ENCODE results near the gene LCP2.

LCP2 gene

DNA sequence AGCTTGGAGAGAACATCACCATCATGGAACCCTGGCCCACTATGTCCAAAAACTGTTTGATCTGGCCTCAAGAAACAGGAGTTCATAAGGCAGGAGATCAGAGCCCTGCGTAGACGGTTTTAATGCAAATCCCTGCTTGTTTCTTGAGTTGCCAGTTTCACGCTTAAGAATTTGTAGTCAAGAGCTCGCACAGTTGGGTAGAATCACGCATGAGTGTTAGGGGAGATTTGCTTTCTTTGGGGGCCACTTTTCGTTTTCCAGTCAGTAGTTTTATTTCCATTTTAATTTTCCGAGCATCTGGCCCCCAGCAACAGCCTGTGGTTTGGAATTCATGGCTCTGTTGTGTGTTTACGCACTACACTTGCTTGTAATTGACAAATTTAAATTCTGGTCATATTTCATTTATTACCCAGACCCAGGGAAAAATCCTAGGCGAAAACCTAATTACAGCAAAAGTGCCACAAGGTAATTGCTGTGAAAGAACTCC lies 71.4 kb downstream of the LCP2 start:
- no peaks in the 10 kb centered on the region for H3K9me3 Mint-ChIP-seq
- no peaks in the 10 kb centered on the region for H3K27me3 Mint-ChIP-seq (ENCODE audit: low read depth)
- H3K36me3 Mint-ChIP-seq (ENCODE audit: low read depth), result no peaks in the 10 kb centered on the region
- DNase-seq (ENCODE audit: low spot score), result no peak
- H3K27ac Mint-ChIP-seq, result no peak overlapping the region
- H3K4me3 Mint-ChIP-seq, result no peak overlapping the region
- H3K4me1 Mint-ChIP-seq (ENCODE audit: low read depth), result peaks cover 3% of the 10 kb centered on the region

DNA sequence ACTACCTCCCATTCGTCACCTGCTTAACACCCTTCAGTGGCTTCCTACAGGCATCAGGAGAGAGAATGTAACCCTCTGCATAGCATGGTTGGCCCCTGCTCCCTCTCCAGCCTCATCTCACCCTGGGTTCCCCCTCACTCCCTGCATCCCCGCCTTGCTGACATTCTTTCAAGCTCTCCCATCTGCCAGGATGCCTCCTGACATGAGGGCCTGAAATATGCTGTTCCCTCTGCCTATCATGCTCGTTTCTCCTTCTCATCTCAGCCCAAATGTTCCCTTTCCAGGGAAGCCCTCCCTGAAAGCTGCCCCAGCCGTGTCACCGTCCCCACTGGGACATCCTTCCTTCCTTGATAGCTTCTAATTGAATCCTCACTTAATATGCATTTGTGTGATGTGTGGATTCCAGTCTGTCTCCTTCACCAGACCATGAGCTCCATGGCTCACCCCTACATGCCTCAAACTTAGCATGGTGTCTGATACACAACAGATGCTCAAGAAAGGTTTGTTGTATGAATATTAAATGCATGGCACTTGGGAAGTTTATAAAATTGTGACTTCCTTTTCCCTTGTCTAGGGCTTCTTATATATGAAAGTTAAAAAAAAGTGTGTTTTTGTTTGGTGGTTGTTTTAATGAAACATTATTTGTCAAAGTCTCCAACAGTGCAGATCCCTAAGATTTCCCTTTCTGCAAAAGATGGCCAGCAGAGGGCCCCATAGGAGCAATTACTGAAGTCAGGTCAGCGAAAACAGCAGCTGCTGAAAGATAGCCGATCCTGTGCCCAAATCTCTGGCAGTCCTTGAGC lies 72.0 kb downstream of the LCP2 start:
- DNase-seq (ENCODE audit: low spot score), result peak; percentile 48
- Mint-ChIP-seq H3K4me1 (ENCODE audit: low read depth) (peaks cover 3% of the 10 kb centered on the region), H3K27me3 (ENCODE audit: low read depth) (no peaks in the 10 kb centered on the region), H3K36me3 (ENCODE audit: low read depth) (no peaks in the 10 kb centered on the region), H3K4me3 (no peak overlapping the region), H3K9me3 (no peaks in the 10 kb centered on the region), H3K27ac (no peak overlapping the region)

DNA sequence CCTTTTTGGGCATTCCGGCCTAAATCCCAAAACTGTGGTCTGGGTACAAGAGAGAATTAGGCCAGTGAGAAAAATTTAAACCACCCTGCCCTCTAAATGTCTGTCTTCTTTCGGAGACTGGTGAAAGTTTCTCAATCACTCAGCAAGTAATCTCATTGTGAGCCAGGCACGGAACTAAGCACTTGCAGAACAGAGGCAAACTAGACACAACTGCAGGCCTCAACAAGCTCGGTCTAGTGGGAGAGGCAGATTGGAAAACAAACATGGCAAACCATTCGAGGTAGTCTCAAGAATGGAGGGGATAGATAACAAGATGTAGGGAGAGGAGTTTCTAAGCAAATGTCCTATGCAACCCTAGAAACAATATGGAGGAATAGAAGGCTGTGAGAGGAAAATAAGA lies 73.7 kb downstream of the LCP2 start:
- H3K4me1 Mint-ChIP-seq (ENCODE audit: low read depth), result peaks cover 3% of the 10 kb centered on the region

DNA sequence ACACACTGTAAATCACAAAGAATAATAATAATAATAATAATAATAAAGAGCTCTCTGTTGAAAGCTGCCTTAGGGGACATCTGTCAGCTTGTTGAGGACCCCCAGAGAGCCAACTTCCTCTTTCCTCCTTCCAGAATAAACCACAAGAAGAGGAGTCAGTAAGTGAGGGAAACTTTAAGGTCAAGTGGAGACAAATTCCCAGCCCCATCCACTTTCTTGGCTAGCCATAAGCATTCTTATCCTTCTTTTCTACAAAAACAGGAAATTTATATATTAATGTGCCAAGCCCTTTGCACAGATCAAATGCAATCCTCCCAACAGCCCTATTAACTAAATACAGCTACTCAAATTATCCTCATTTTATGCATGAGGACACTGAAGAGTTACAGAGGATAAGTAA lies 74.2 kb downstream of the LCP2 start:
- Mint-ChIP-seq H3K4me3 (no peak overlapping the region), H3K9me3 (no peaks in the 10 kb centered on the region), H3K27ac (no peak overlapping the region), H3K27me3 (ENCODE audit: low read depth) (no peaks in the 10 kb centered on the region), H3K4me1 (ENCODE audit: low read depth) (peaks cover 3% of the 10 kb centered on the region), H3K36me3 (ENCODE audit: low read depth) (no peaks in the 10 kb centered on the region)
- no peak for DNase-seq (ENCODE audit: low spot score)

More for the DNA sequence above, 73.7 kb downstream of the LCP2 start:
- Mint-ChIP-seq H3K4me3 (no peak overlapping the region), H3K27ac (no peak overlapping the region), H3K27me3 (ENCODE audit: low read depth) (no peaks in the 10 kb centered on the region), H3K36me3 (ENCODE audit: low read depth) (no peaks in the 10 kb centered on the region), H3K9me3 (no peaks in the 10 kb centered on the region)
- no peak for DNase-seq (ENCODE audit: low spot score)

DNA sequence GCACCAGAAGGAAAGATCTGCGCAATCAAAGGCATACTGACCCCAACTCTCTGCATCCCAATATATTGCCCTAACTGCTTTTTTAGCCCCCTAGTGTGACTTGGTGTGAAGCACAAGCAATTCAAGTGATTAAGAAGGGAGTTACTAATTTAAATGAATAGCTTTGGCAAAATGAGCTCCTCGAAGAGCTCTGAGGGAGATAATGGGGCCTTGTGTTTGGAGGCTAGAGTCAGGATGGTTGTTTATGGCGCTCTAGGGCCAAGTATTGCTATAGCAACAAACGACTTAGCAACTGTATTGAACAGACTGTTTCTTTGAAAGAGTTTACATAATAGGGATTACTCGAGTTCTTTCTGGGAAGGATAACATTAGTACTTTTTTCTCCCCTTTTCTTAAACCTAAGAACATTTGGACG lies 76.2 kb downstream of the LCP2 start:
- H3K36me3 Mint-ChIP-seq (ENCODE audit: low read depth), result no peaks in the 10 kb centered on the region
- no peak overlapping the region for H3K4me3 Mint-ChIP-seq
- no peaks in the 10 kb centered on the region for H3K9me3 Mint-ChIP-seq
- no peak for DNase-seq (ENCODE audit: low spot score)
- peaks cover 2% of the 10 kb centered on the region for H3K27me3 Mint-ChIP-seq (ENCODE audit: low read depth)
- peaks cover 3% of the 10 kb centered on the region for H3K4me1 Mint-ChIP-seq (ENCODE audit: low read depth)
- no peak overlapping the region for H3K27ac Mint-ChIP-seq

DNA sequence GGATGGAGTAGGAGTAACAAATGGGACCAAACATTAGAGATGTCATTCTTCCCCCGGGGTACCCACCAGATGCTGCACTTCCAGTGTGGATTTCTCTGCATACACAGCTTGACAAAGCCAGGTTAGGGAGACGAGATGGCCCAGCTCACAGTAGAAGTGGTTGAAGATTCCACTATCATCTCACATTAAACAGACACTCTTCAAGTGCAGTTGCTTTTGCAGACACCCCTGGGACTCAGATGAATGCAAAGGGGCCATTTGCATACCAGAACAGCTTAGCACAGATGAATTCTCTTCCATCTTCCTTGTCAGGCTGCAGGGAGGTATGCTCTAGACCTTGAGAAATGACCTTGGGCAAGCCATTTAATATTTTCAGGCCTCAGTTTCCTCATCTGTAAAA lies 77.4 kb downstream of the LCP2 start:
- no peak for DNase-seq (ENCODE audit: low spot score)
- Mint-ChIP-seq H3K4me1 (ENCODE audit: low read depth) (no peaks in the 10 kb centered on the region), H3K9me3 (no peaks in the 10 kb centered on the region), H3K27ac (no peak overlapping the region), H3K27me3 (ENCODE audit: low read depth) (peaks cover 5% of the 10 kb centered on the region), H3K4me3 (no peak overlapping the region), H3K36me3 (ENCODE audit: low read depth) (no peaks in the 10 kb centered on the region)

DNA sequence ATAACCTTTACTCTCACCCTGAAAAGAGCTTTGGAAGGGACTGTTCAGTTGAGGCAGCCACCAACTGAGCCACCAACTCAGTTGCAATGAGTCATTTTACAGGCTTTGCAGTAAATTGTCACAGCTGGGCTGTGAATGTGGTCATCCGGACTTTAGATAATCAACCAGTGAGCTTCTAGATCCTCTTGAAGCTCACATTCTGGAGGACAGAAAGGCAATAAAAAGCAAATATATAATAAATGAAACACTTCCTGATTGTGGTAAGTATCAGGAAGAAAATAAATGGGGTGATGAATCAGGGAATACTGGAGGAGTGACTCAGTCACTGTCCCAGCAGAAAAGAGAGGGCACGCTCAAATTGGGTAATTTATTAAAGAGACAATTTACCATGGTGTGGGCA lies 78.0 kb downstream of the LCP2 start:
- no peaks in the 10 kb centered on the region for H3K36me3 Mint-ChIP-seq (ENCODE audit: low read depth)
- H3K27ac Mint-ChIP-seq, result no peak overlapping the region
- H3K4me3 Mint-ChIP-seq, result no peak overlapping the region
- no peaks in the 10 kb centered on the region for H3K4me1 Mint-ChIP-seq (ENCODE audit: low read depth)
- H3K9me3 Mint-ChIP-seq, result no peaks in the 10 kb centered on the region
- no peak for DNase-seq (ENCODE audit: low spot score)
- peaks cover 5% of the 10 kb centered on the region for H3K27me3 Mint-ChIP-seq (ENCODE audit: low read depth)

DNA sequence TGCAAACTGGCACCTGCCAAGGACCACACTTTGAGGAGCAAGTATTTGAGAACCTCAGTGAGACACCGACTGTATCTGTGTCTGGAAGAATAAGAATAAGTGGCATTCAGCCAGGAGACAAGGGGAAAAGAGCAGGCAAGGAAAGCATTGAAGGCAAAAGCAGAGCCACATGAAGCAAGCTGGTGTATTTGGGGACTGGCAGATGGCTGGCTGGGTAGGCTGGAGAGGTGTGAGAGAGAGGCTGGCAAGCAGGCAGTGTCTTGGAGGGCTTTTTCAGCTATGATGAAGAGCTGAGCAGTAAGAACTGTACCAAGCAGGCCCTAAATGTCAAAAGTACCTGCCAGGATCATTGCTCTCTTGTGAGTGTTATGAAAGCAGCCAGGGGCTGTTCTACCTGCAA lies 78.9 kb downstream of the LCP2 start:
- DNase-seq (ENCODE audit: low spot score), result no peak
- no peak overlapping the region for H3K27ac Mint-ChIP-seq
- H3K4me1 Mint-ChIP-seq (ENCODE audit: low read depth), result no peaks in the 10 kb centered on the region
- no peaks in the 10 kb centered on the region for H3K9me3 Mint-ChIP-seq
- H3K27me3 Mint-ChIP-seq (ENCODE audit: low read depth), result peaks cover 9% of the 10 kb centered on the region
- H3K36me3 Mint-ChIP-seq (ENCODE audit: low read depth), result no peaks in the 10 kb centered on the region
- no peak overlapping the region for H3K4me3 Mint-ChIP-seq

DNA sequence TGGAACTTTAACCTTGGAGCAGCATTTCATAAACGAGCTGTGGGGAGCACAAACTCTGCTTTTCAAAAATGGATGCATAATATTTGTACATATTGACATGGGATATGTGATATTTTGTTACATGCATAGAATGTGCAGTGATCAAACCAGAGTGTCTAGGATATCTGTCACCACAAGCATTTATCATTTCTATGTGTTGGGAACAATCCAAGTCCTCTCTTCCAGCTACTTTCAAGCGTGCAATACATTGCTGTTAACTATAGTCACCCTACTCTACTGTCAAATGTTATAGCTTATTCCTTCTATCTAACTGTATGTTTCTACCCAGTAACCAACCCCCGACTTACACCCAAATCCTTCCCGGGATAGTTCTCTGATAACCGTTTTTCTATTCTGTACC lies 79.7 kb downstream of the LCP2 start:
- H3K4me3 Mint-ChIP-seq, result no peak overlapping the region
- no peaks in the 10 kb centered on the region for H3K36me3 Mint-ChIP-seq (ENCODE audit: low read depth)
- no peak overlapping the region for H3K27ac Mint-ChIP-seq
- H3K9me3 Mint-ChIP-seq, result no peaks in the 10 kb centered on the region
- H3K27me3 Mint-ChIP-seq (ENCODE audit: low read depth), result peaks cover 10% of the 10 kb centered on the region
- no peaks in the 10 kb centered on the region for H3K4me1 Mint-ChIP-seq (ENCODE audit: low read depth)
- DNase-seq (ENCODE audit: low spot score), result no peak

DNA sequence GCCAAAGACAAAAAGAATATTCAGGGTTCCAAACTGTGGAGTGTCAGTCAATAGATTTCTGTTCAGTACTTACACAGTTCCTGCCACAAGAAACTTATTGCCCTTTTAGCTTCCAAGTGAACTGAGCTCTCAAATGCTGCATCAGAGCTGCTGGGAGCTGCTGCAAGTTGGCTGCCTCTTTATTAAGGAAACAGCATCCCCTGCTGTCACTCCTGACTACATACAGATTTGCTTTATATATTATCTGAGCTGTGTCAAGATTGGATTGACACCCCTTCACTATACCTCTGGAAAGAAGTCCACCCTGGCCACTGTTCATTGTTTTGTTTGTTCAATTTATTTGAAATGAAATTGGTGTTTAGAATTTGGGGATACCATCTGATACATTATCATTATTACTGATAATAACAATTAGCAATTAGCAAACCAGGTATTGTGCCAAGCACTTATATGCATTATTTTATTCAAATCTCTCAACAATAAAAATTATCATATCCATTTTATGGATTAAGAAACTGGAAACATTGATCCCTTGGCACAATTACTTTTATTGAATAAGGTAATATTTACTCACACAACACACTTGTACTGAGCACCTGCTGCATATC lies 81.2 kb downstream of the LCP2 start:
- Mint-ChIP-seq H3K27ac (no peak overlapping the region), H3K36me3 (ENCODE audit: low read depth) (no peaks in the 10 kb centered on the region), H3K4me1 (ENCODE audit: low read depth) (no peaks in the 10 kb centered on the region), H3K27me3 (ENCODE audit: low read depth) (peaks cover 16% of the 10 kb centered on the region), H3K9me3 (no peaks in the 10 kb centered on the region), H3K4me3 (no peak overlapping the region)
- DNase-seq (ENCODE audit: low spot score), result no peak

DNA sequence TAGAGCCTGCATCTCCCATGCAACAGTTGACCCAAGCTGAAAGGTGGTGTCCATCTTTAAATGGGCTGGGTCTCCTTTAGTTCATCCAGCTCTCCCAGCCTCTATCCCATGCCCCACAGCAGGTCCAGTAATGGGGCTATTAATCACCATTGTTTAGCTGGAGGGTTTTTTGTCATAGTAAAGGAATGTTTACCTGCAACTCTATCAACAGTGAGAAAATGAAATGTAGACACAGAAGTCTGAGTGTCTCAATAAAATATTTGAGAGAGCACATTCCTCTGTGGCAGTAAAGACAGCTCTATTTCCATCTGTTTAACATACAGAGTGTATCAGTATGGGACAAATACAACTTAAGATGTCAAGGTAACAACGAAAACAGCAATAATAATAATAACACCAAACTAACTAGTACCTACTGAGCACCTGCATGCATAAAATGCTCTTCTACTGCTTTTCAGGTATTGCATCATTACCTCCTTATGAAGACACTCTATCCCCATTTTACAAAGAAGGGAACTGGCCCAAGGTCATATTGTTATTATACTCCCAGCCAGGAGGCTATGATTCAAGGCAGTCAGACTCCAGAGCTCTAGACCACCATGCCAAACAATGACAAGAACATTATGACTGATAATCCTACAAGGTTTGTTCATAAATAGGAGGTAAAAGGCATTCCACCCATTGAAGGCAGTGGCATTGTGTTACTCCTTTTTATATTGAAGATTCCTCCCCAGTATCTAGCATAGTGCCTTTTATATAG lies 85.8 kb downstream of the LCP2 start:
- Mint-ChIP-seq H3K4me1 (ENCODE audit: low read depth) (no peaks in the 10 kb centered on the region), H3K27me3 (ENCODE audit: low read depth) (peaks cover 39% of the 10 kb centered on the region), H3K4me3 (no peak overlapping the region), H3K27ac (no peak overlapping the region), H3K9me3 (no peaks in the 10 kb centered on the region), H3K36me3 (ENCODE audit: low read depth) (no peaks in the 10 kb centered on the region)
- no peak for DNase-seq (ENCODE audit: low spot score)

DNA sequence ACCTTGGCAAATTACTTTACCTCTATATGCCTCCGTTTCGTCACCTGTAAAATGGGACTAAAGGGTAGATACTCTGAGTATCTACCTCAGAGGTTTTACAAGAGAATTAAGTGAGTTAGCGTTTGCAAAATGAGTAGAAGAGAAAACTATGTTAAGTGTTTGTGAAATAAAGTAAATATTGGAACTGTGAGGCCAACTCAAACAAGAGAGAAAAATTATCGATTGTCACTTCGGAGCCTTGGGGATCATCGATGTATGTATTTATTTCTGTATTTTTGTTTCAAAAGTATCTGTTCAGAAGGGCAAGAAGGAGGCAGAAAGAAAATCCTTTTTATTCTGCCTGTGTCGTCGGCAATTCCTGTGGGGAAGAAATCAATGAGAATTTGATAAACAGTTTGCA lies 90.6 kb downstream of the LCP2 start:
- DNase-seq (ENCODE audit: low spot score), result no peak
- Mint-ChIP-seq H3K27me3 (ENCODE audit: low read depth) (peaks cover 29% of the 10 kb centered on the region), H3K4me1 (ENCODE audit: low read depth) (no peaks in the 10 kb centered on the region), H3K4me3 (no peak overlapping the region), H3K27ac (no peak overlapping the region), H3K9me3 (no peaks in the 10 kb centered on the region), H3K36me3 (ENCODE audit: low read depth) (no peaks in the 10 kb centered on the region)

DNA sequence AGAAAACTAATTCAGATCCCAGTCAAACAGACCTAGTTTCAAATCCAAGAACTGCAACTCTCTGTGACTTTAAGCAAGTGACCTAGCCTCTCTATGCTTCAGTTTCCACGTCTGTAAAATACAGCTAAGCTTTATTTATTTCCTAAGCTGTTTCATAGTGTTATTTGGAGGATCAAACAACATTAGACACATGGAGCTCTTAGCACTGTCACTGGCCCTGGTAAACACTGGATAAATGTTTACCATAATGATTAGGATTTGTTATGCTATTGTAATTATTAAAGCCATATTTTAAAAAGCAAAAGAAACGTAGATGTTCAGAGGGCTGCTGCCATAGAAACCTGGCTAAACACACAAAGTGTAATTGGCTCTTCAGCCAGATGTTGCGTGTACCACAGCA lies 91.4 kb downstream of the LCP2 start:
- H3K9me3 Mint-ChIP-seq, result no peaks in the 10 kb centered on the region
- no peak for DNase-seq (ENCODE audit: low spot score)
- H3K27ac Mint-ChIP-seq, result no peak overlapping the region
- peaks cover 27% of the 10 kb centered on the region for H3K27me3 Mint-ChIP-seq (ENCODE audit: low read depth)
- no peak overlapping the region for H3K4me3 Mint-ChIP-seq
- H3K36me3 Mint-ChIP-seq (ENCODE audit: low read depth), result no peaks in the 10 kb centered on the region
- H3K4me1 Mint-ChIP-seq (ENCODE audit: low read depth), result no peaks in the 10 kb centered on the region

DNA sequence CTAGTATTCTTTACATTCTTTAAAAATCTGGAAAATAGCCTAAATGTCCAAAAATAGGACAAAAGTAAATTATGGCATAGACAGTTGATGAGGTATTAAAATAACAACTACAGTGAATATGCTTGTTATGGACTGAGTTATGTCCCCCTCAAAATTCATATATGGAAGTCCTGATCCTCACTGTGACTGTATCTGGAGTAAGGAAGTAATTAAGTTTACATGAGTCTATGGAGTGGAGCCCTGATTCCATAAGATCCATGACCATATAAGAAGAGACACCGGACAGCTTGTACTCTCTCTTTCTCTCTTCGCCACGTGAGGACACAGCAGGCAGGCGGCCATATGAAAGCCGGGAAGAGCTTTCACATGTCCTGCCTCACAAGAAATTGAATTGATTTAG lies 93.4 kb downstream of the LCP2 start:
- Mint-ChIP-seq H3K4me1 (ENCODE audit: low read depth) (no peaks in the 10 kb centered on the region), H3K9me3 (no peaks in the 10 kb centered on the region), H3K27me3 (ENCODE audit: low read depth) (peaks cover 13% of the 10 kb centered on the region), H3K27ac (no peak overlapping the region), H3K4me3 (no peak overlapping the region), H3K36me3 (ENCODE audit: low read depth) (no peaks in the 10 kb centered on the region)
- DNase-seq (ENCODE audit: low spot score), result no peak

All from T-helper 2 cell treated with Interferon-gamma antibody and Interleukin-4, amounts not matched to agents 5 μg/mL and 100 μg/mL, for 36 hours (primary cell).